H9 (cell line): Measurements from ENCODE around the gene CSMD2. TPM values are rescaled to one million over a fixed set of nuclear protein-coding genes. Genes with fewer than 3 reads are reported as not detected.

Experiments
- DNase-seq: peaks from one replicate; pipeline ENCODE4 v3.0.0-alpha.2; 2017
- H2AFZ ChIP-seq: one replicate; pipeline ENCODE4 v1.6.1; 2013; ENCODE audit warnings: mild to moderate bottlenecking, low read length, control low read depth, moderate library complexity
- H2AK5ac ChIP-seq: 2 replicates; pipeline ENCODE4 v1.6.1; 2013; ENCODE audit warnings: low read length, control low read depth, mixed read lengths; ENCODE audit not compliant: insufficient read length
- H2BK120ac ChIP-seq: one replicate; pipeline ENCODE4 v1.6.1; 2013; ENCODE audit warnings: low read depth, mild to moderate bottlenecking, low read length, control low read depth, inconsistent platforms; ENCODE audit not compliant: poor library complexity, severe bottlenecking
- H2BK12ac ChIP-seq: 2 replicates; pipeline ENCODE4 v1.6.1; 2013; ENCODE audit warnings: low read length, control low read depth, mixed read lengths, low read depth; ENCODE audit not compliant: insufficient read length
- H2BK15ac ChIP-seq: 2 replicates; pipeline ENCODE4 v1.6.1; 2013; ENCODE audit warnings: low read depth, low read length, control low read depth
- H2BK20ac ChIP-seq: one replicate; pipeline ENCODE4 v1.6.1; 2013; ENCODE audit warnings: low read depth, mild to moderate bottlenecking, low read length, control low read depth, inconsistent platforms; ENCODE audit not compliant: poor library complexity, severe bottlenecking
- H2BK5ac ChIP-seq: 2 replicates; pipeline ENCODE4 v1.6.1; 2013; ENCODE audit warnings: low read length, control low read depth, mixed read lengths; ENCODE audit not compliant: insufficient read length
- H3K14ac ChIP-seq: 2 replicates; pipeline ENCODE4 v1.6.1; 2013; ENCODE audit warnings: low read length, control low read depth; ENCODE audit not compliant: insufficient read depth
- H3K18ac ChIP-seq: 2 replicates; pipeline ENCODE4 v1.6.1; 2013; ENCODE audit warnings: low read depth, mild to moderate bottlenecking, mixed read lengths, low read length, control low read depth; ENCODE audit not compliant: insufficient read length
- H3K23ac ChIP-seq: 2 replicates; pipeline ENCODE4 v1.6.1; 2013; ENCODE audit warnings: low read length, control low read depth, mixed read lengths, low read depth; ENCODE audit not compliant: insufficient read length
- H3K23me2 ChIP-seq: 2 replicates; pipeline ENCODE4 v1.6.1; 2013; ENCODE audit warnings: low read depth, mild to moderate bottlenecking, mixed read lengths, low read length, control low read depth; ENCODE audit not compliant: insufficient read length, poor library complexity, severe bottlenecking
- H3K27ac ChIP-seq: 2 replicates; pipeline ENCODE4 v1.5.1; 2013; ENCODE audit warnings: low read length, control low read depth, mixed read lengths, low read depth; ENCODE audit not compliant: insufficient read length
- H3K27me3 ChIP-seq: 2 replicates; pipeline ENCODE4 v1.6.1; 2013; ENCODE audit warnings: low read length, control low read depth, inconsistent platforms; ENCODE audit not compliant: insufficient read depth
- H3K4ac ChIP-seq: 2 replicates; pipeline ENCODE4 v1.6.1; 2013; ENCODE audit warnings: low read depth, mild to moderate bottlenecking, control low read depth, inconsistent platforms, low read length, moderate library complexity
- H3K4me1 ChIP-seq: 2 replicates; pipeline ENCODE4 v1.6.1; 2013; ENCODE audit warnings: low read length, control low read depth, inconsistent platforms; ENCODE audit not compliant: insufficient read depth
- H3K4me2 ChIP-seq: 2 replicates; pipeline ENCODE4 v1.6.1; 2013; ENCODE audit warnings: low read length, control low read depth, mixed read lengths; ENCODE audit not compliant: insufficient read length, insufficient read depth
- H3K56ac ChIP-seq: 2 replicates; pipeline ENCODE4 v1.6.1; 2013; ENCODE audit warnings: low read depth, mild to moderate bottlenecking, mixed read lengths, low read length, control low read depth; ENCODE audit not compliant: insufficient read length
- H3K79me1 ChIP-seq: 2 replicates; pipeline ENCODE4 v1.6.1; 2013; ENCODE audit warnings: low read depth, mild to moderate bottlenecking, moderate library complexity, low read length, control low read depth, inconsistent platforms; ENCODE audit not compliant: insufficient read depth, poor library complexity, severe bottlenecking
- H3K79me2 ChIP-seq: 2 replicates; pipeline ENCODE4 v1.6.1; 2013; ENCODE audit warnings: low read length, control low read depth, inconsistent platforms; ENCODE audit not compliant: insufficient read depth
- H3K9ac ChIP-seq: 2 replicates; pipeline ENCODE4 v1.6.1; 2013; ENCODE audit warnings: low read length, control low read depth, mixed read lengths; ENCODE audit not compliant: insufficient read length; ENCODE audit errors: extremely low read depth
- H3K9me3 ChIP-seq: one replicate; pipeline ENCODE4 v1.6.1; 2013; ENCODE audit warnings: low read depth, low read length, inconsistent platforms; ENCODE audit not compliant: control insufficient read depth
- H3T11ph ChIP-seq: one replicate; pipeline ENCODE4 v1.6.1; 2013; ENCODE audit warnings: mild to moderate bottlenecking, low read length, control low read depth, inconsistent platforms
- H4K20me1 ChIP-seq: one replicate; pipeline ENCODE4 v1.6.1; 2013; ENCODE audit not compliant: control insufficient read depth, insufficient read length, insufficient read depth
- H4K5ac ChIP-seq: 2 replicates; pipeline ENCODE4 v1.6.1; 2013; ENCODE audit warnings: low read depth, mild to moderate bottlenecking, mixed read lengths, low read length, control low read depth; ENCODE audit not compliant: insufficient read length
- H4K8ac ChIP-seq: replicated peaks from 2 replicates; pipeline ENCODE4 v1.6.1; 2013; ENCODE audit warnings: low read length, control low read depth, mixed read lengths, low read depth; ENCODE audit not compliant: insufficient read length
- H4K91ac ChIP-seq: 2 replicates; pipeline ENCODE4 v1.6.1; 2013; ENCODE audit warnings: low read depth, mild to moderate bottlenecking, moderate library complexity, mixed read lengths, low read length, control low read depth; ENCODE audit not compliant: insufficient read length
- H3K27ac Mint-ChIP-seq, 3 experiments: 2 replicates in 2 of 3; 3 replicates in 1 of 3; pipeline ENCODE4 v1.8.0; 2020 to 2021; ENCODE audit warnings: mixed read lengths in 3 of 3, mild to moderate bottlenecking in 1 of 3, moderate library complexity in 1 of 3
- H3K27me3 Mint-ChIP-seq: 2 replicates; pipeline ENCODE4 v1.8.0; 2021; ENCODE audit warnings: low read depth, mild to moderate bottlenecking, moderate library complexity, mixed read lengths
- H3K36me3 Mint-ChIP-seq, 3 experiments: 2 replicates in 2 of 3; 3 replicates in 1 of 3; pipeline ENCODE4 v1.8.0; 2020 to 2021; ENCODE audit warnings: low read depth in 3 of 3, mixed read lengths in 3 of 3; ENCODE audit not compliant: insufficient read depth in 1 of 3
- H3K4me1 Mint-ChIP-seq, 2 experiments: 2 replicates each; pipeline ENCODE4 v1.8.0; 2020; ENCODE audit warnings: mixed read lengths in 2 of 2
- H3K4me3 Mint-ChIP-seq, 2 experiments: 2 replicates in 1 of 2; 3 replicates in 1 of 2; pipeline ENCODE4 v1.8.0; 2020 to 2021; ENCODE audit warnings: mild to moderate bottlenecking in 2 of 2, mixed read lengths in 2 of 2, moderate library complexity in 1 of 2
- H3K9me3 Mint-ChIP-seq, 2 experiments: 2 replicates in 1 of 2; 3 replicates in 1 of 2; pipeline ENCODE4 v1.8.0; 2020; ENCODE audit warnings: mild to moderate bottlenecking in 2 of 2, mixed read lengths in 2 of 2, moderate library complexity in 1 of 2
- WGBS: extraction: QIAGEN DNeasy Blood & Tissue Kit; methylation state at CpG from one replicate; pipeline ENCODE4 v1.1.7; 2013; ENCODE audit warnings: missing lambda C conversion rate, low lambda C conversion rate, mixed read lengths; ENCODE audit not compliant: insufficient read length; ENCODE audit errors: extremely low coverage; 5-methylcytosine and 5-hydroxymethylcytosine counted together
- total RNA-seq: library from RNA; stranded (reverse); gene quantifications from 2 replicates; pipeline ENCODE4 v1.2.1, GENCODE V29; 2021
- TF ChIP-seq, protein P1 (sequence below): fragments of 200-600 bp; sonication (generic); conservative IDR thresholded peaks from 3 replicates; pipeline ENCODE4 v1.8.0; 2021; ENCODE audit warnings: antibody characterized with exemption, mild to moderate bottlenecking

The CSMD2 gene
- total RNA-seq, 1 experiment from 2014 or later, result 6.4 TPM

DNA sequence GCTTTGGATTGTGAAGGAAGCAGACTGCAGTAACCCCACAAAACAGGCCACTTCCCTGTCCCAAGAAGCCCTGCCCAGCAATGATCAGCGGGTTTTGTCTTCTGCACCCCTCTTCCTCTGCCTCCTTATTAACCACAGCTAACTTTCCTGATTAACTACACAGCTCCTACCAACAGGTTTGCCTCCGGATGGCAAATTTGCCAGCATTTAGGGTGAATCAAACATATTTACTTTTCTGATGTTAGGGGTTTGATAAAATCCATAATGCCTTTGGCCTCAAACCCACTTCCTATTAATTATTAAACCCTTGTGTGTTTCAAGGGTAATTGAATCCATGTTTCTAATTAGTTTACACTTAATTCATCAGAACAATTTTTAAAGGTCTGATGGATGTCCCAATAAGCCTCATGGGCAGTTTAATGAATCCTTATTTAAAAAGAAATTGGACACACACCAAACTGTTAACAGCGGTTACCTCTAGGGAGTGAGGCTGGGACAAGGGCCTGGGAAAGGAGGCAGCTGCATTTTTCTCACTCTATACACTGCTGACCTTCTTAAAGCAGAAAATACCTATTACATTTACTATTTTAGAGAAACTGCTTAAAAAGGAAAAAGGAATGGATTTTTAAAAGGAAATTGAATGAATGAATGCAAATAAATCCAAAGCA lies 91.9 kb downstream of the CSMD2 start:
- peaks cover 27 to 36% of the 10 kb centered on the region in 2 experiments for H3K4me1 Mint-ChIP-seq
- no peak overlapping the region for H2BK12ac ChIP-seq
- no peak overlapping the region for H3K56ac ChIP-seq
- H3K27me3 Mint-ChIP-seq, result no peaks in the 10 kb centered on the region
- H3K4ac ChIP-seq, result no peak overlapping the region
- no peaks in the 10 kb centered on the region for H3K27me3 ChIP-seq
- H3K27ac Mint-ChIP-seq, result no peak overlapping the region
- no peaks in the 10 kb centered on the region for H3K9me3 ChIP-seq
- no peak overlapping the region for H4K8ac ChIP-seq
- TF ChIP-seq, protein P1, sequence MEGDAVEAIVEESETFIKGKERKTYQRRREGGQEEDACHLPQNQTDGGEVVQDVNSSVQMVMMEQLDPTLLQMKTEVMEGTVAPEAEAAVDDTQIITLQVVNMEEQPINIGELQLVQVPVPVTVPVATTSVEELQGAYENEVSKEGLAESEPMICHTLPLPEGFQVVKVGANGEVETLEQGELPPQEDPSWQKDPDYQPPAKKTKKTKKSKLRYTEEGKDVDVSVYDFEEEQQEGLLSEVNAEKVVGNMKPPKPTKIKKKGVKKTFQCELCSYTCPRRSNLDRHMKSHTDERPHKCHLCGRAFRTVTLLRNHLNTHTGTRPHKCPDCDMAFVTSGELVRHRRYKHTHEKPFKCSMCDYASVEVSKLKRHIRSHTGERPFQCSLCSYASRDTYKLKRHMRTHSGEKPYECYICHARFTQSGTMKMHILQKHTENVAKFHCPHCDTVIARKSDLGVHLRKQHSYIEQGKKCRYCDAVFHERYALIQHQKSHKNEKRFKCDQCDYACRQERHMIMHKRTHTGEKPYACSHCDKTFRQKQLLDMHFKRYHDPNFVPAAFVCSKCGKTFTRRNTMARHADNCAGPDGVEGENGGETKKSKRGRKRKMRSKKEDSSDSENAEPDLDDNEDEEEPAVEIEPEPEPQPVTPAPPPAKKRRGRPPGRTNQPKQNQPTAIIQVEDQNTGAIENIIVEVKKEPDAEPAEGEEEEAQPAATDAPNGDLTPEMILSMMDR, result no peak
- no peak overlapping the region for H3K18ac ChIP-seq
- peaks cover 2% of the 10 kb centered on the region for H3K4me1 ChIP-seq
- no peak overlapping the region for H2AFZ ChIP-seq
- H3K4me3 Mint-ChIP-seq, result no peak overlapping the region
- no peak overlapping the region for H3K9ac ChIP-seq
- H3K36me3 Mint-ChIP-seq, result peaks cover 14 to 41% (median 27%) of the 10 kb centered on the region in 3 experiments
- H3T11ph ChIP-seq, result no peak overlapping the region
- H4K20me1 ChIP-seq, result no peaks in the 10 kb centered on the region
- H3K23ac ChIP-seq, result no peak overlapping the region
- no peak overlapping the region for H2BK5ac ChIP-seq
- H3K23me2 ChIP-seq, result no peaks in the 10 kb centered on the region
- no peak overlapping the region for H2BK20ac ChIP-seq
- WGBS, result no CpG with 5 or more reads among the region's 3 CpGs
- H3K14ac ChIP-seq, result no peak overlapping the region
- H4K5ac ChIP-seq, result no peak overlapping the region
- no peak for DNase-seq
- H3K4me2 ChIP-seq, result no peak overlapping the region
- H2BK120ac ChIP-seq, result no peak overlapping the region
- H3K79me1 ChIP-seq, result no peaks in the 10 kb centered on the region
- H4K91ac ChIP-seq, result no peak overlapping the region
- no peaks in the 10 kb centered on the region for H3K79me2 ChIP-seq
- no peak overlapping the region for H2AK5ac ChIP-seq
- peaks cover 15 to 20% of the 10 kb centered on the region in 2 experiments for H3K9me3 Mint-ChIP-seq
- H3K27ac ChIP-seq, result no peak overlapping the region
- no peak overlapping the region for H2BK15ac ChIP-seq
